HTERT RPE-1 (cell line): ENCODE measurements around the gene ABCB8.

Experiments
- in situ Hi-C: fragments of 300-500 bp; cut with MboI; formaldehyde crosslinking; loops from 4 replicates; pipeline ENCODE4 v1.14.3; 2020; ENCODE audit warnings: low sequenced_read_pairs

The ABCB8 gene

GRCh38 chr7:151069841-151070573 is 41.8 kb downstream of the ABCB8 start:
- in situ Hi-C loops, result no loop called here

DNA sequence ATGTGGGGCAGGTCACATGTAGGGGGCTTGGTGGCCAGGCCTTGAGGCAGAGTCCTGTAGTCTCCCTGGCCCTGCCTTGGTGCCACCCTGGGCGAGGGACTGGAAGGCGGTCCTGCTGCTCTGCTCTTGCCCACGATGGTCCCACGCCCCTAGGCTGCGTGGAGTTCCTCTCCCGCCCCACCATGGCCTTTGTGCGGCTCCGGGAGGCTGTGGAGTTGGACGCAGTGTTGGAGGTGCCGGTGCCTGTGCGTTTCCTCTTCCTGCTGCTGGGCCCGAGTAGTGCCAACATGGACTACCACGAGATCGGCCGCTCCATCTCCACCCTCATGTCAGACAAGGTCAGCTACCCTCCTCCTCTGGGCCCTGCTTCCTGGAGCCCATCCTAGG is 42.3 kb downstream of the ABCB8 start:
- in situ Hi-C loops, result no loop called here

DNA sequence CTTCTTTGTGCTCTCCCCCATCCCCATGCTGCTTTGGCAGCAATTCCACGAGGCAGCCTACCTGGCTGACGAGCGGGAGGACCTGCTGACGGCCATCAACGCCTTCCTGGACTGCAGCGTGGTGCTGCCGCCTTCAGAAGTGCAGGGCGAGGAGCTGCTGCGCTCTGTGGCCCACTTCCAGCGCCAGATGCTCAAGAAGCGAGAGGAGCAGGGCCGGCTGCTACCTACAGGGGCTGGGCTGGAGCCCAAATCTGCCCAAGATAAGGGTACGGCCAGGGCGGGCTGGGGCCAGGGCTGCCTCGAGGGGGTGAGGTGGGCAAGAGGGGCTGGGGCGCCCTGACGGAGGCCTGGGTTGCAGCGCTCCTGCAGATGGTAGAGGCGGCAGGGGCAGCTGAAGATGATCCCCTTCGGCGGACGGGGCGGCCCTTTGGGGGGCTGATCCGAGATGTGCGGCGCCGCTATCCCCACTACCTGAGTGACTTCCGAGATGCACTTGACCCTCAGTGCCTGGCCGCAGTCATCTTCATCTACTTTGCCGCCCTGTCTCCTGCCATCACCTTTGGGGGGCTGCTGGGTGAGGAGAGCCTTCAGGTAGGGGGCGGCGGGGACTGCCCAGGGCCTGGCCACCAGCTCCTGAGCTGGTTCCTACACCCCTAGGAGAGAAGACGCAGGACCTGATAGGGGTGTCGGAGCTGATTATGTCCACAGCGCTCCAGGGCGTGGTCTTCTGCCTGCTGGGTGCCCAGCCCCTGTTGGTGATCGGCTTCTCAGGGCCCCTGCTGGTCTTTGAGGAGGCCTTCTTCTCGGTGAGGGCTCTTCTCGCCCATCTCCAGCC is 43.0 kb downstream of the ABCB8 start:
- in situ Hi-C loops, result no loop called here

DNA sequence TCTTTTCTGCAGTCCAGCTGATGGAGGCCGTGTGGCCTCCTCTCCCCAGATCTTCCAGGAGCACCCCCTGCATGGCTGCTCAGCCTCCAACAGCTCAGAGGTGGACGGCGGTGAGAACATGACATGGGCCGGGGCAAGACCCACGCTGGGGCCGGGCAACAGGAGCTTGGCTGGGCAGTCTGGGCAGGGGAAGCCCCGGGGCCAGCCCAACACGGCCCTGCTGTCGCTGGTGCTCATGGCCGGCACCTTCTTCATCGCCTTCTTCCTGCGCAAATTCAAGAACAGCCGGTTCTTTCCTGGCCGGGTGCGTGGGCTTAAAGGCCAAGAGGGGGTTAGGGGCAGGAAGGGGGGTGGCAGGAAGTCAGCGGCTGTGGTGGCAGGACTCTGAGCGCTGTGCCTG is 45.7 kb downstream of the ABCB8 start:
- in situ Hi-C loops, result no loop called here

DNA sequence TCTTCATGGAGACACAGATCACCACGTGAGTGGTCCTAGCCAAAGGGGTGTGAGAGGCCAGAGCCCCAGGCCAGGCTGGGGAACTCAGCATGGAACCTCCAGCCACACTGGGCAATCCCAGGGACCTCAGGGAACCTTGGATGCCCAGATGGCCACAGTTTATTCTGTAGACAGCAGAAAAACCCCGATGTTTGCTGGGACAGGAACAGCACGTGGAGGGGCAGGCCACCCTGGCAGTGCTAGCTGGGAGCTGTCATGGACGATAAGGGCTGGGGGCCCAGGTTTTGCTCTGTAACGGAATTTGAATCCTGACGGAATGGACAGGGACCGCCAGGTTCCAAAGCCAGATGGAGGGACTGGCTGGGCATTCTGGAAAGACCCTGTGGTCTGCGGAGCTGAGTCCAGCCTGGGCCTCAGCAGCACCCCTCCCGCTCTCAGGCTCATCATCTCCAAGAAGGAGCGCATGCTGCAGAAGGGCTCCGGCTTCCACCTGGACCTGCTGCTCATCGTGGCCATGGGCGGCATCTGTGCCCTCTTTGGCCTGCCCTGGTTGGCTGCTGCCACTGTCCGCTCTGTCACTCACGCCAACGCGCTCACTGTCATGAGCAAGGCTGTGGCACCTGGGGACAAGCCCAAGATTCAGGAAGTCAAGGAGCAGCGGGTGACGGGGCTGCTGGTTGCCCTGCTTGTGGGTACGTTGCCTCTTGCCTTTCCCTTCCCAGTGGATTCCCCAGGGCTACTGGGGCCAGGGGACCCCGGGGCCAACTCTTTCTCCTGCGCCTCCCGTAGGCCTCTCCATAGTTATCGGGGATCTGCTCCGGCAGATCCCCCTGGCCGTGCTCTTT is 46.8 kb downstream of the ABCB8 start:
- in situ Hi-C loops, result no loop called here

DNA sequence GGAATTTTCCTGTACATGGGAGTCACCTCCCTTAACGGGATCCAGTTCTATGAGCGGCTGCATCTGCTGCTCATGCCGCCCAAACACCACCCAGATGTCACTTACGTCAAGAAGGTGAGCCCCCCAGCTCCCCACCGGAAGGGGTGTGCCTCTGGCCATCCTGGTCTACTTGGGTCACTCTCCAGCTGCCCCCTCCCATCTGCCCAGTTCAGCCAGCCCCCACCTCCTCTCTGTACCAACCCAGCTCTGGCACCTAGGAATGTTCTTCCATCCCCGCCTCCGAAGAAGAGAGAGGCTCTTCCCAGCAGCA is 47.4 kb downstream of the ABCB8 start:
- in situ Hi-C loops, result no loop called here

DNA sequence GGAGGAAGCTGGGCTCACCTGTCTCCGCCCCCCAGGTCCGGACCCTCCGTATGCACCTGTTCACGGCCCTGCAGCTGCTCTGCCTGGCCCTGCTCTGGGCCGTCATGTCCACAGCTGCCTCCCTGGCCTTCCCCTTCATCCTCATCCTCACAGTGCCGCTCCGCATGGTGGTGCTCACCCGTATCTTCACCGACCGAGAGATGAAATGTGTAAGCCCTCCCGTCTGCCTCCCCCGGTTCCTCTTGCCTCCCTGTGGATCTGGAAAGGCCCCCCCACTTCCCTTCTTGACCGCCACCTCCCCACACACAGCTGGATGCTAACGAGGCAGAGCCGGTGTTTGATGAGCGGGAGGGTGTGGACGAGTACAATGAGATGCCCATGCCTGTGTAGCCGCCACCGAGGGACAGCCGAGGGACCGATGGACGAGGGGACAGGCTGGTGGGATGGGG is 47.8 kb downstream of the ABCB8 start:
- in situ Hi-C loops, result no loop called here

GRCh38 chr7:151076863-151077704 is 48.8 kb downstream of the ABCB8 start:
- in situ Hi-C loops, result no loop called here

GRCh38 chr7:151077705-151078232 is 49.5 kb downstream of the ABCB8 start:
- in situ Hi-C loops, result no loop called here

DNA sequence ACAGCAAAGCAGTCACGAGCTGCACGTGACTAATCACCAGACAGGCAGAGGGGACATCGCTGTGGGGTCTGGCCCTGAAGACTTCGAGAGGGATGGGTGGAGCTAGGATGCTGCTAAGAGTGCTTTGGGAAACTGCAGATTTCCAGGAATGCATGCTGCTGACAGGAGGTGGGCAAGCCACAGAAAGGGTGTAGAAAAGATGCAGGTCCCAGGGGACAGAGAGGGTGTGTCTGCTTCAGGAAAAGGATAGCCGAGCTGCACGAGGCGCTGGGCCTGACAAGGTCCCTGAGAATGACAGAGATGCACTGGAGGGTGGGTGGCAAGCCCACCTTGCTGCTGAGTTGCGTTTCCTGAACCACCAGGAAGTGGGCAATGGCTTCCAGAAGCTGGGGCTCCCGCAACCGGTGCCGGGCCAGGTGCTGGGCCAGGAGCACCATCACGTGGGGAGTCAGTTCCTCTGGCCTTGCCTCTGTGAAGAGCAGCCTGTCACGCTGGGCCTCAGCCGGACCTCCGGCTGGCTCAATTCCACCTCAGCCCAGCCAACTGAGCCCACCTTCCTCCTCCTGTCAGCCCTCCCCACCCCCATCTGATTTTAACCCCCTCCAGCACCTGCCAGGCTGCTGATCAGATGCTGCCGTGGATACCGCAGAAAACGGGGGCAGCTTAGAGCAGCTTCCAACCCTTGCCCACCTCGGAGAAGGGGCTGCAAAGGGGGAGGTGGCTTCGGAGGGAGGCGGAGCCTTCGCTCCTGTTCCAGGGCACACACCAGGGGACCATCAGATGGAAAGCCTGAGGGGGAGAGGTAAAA is 50.2 kb downstream of the ABCB8 start:
- in situ Hi-C loops, result no loop called here

DNA sequence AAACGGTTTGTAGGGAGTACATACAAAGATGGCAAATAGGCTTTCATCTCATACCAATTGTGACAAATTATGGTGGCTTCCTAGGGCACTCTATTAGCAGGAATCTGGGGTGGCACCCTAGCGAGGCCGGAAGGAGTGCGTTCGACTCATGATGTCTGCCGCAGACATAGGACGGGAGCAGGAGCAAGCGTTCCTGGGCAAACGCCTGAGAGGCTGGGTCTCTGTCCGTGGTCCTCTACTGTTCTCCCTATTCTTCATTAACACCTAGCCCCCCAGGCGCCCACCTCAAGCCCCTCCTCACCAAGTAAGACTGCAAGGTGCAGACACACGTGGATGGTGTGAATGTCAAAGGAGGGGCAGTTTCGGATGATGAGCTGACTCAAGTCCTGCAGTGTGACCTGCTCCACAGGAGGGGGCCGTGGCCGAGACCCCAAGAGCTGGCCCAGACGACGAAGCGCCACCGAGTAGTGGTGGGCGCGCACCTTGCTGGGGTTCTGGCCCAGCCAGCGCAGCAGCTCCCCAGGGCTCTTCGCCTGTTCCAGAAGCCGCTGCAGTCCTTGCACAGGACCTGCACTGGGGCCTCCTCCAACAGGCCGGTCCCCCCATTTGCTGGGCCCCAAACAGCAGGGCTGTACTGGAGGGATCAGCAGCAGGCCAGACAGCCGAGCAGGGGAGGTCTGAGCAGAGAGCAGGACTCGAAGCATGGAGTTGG is 51.1 kb downstream of the ABCB8 start:
- in situ Hi-C loops, result no loop called here

DNA sequence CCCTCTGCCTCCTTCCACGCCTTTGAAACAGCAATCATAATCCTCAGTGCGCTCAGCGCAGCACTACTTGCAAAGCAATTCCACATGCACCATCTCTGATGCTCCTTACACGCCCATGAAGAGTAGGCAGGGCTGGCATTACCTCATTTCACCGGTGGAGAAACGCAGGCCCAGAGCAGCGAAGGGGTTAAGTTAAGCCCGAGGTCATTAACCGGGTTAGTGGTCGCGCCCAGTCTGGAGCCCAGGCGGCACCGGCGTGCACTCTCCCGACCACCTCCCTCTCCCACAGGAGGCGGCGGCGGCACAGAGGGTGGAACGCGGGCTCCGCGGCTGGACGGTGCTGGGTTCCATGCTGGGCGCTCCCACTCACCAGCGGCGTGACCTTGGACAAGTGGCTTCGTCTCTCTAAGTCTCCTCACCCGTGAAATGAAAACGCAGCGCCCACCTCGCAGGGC is 51.8 kb downstream of the ABCB8 start:
- in situ Hi-C loops, result no loop called here

GRCh38 chr7:151080522-151081169 is 52.4 kb downstream of the ABCB8 start, which contains the start of gene FASTK:
Gene FASTK (minus strand): TSS chr7:151080809. CDS start chr7:151080766, 43 bp downstream.
- in situ Hi-C loops, result no loop called here

DNA sequence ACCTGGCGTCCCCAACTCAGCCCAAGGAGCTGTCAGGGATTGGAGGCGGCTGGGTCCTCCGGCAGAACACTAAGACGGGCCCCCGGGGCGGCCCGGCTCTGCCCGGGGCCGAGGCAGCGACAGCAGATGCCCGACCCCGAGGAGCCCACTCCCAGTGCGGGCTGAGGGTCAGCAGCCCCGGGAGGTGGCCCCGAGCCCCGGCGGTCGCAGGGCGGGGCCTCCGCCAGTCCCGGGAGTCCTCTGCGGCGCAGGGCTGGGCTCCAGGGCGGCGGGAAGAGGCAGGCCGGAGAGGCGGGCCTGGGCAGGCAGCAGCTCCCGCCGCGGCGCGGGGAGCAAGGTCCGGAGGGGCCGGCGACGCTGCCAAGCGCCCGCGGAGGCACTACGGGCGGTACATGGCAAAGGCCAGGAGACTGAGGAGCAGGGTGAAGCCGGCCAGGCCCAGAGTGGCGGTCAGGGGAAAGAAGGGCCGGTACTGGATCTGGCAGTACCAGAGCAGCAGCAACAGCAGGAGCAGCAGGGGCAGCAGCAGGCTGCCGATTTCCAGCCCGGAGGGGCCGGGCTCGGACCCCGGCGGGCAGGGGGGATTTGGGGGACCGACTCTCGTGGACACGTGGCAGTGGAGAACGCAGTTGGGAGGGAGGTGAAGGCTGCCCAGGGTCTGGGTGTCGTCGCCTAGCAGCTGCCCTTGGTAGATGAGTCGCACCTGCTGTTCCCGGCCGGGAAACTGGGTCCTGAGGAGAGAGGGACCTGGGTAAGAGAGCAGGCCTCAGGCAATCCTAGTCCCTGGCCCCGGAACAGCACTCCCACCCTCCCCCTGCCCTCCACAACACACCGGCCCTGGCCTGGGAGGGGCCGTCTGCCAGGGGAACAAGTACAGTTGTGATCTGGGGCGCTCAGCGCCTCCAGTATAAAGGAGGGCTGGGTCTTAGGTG is 53.2 kb downstream of the ABCB8 start:
- in situ Hi-C loops, result no loop called here

GRCh38 chr7:151082141-151083070 is 54.2 kb downstream of the ABCB8 start:
- in situ Hi-C loops, result no loop called here
